Body of pancreas (tissue), 4 donors: ENCODE measurements around the gene ADAM11.

Source experiments
- POLR2A ChIP-seq, 3 donors: fragments of 450-650 bp; IDR thresholded peaks; one replicate each; pipeline ENCODE4 v1.6.1; 2016; ENCODE audit warnings: antibody characterized with exemption in 3 of 3, mild to moderate bottlenecking in 2 of 3
- TF ChIP-seq, protein P1 (sequence below), 7 experiments: fragments of 450-650 bp in 4 of 7; fragments of 200-600 bp in 3 of 7; sonication (generic) in 3 of 7; IDR thresholded peaks; one replicate each; pipeline ENCODE4 v1.5.1; 2016 to 2019; ENCODE audit warnings: antibody characterized with exemption in 7 of 7

DNA sequence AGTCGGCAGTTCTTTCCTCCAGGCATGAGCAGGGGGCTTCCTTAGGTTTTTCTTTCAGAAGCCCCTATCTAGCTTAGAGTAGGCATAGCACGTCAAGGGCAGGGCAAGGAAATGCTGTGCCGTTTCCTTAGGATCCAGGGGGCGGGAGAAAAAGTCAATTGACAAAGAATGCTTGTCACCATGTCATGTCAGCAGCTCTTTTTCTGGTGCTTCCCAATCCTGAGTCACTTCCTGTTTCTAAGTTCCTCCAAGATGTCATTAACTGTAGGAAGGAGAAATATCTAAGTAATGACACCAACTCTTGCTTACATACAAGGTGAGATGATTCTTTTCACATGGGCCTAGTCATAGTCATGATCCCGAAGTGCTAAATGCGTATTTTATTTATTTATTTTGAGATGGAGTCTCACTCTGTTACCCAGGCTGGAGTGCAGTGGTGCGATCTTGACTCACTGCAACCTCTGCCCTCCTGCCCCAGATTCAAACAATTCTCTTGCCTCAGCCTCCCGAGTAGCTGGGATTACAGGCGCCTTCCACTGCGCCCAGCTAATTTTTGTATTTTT is 36.1 kb downstream of the ADAM11 start:
- TF ChIP-seq, protein P1, sequence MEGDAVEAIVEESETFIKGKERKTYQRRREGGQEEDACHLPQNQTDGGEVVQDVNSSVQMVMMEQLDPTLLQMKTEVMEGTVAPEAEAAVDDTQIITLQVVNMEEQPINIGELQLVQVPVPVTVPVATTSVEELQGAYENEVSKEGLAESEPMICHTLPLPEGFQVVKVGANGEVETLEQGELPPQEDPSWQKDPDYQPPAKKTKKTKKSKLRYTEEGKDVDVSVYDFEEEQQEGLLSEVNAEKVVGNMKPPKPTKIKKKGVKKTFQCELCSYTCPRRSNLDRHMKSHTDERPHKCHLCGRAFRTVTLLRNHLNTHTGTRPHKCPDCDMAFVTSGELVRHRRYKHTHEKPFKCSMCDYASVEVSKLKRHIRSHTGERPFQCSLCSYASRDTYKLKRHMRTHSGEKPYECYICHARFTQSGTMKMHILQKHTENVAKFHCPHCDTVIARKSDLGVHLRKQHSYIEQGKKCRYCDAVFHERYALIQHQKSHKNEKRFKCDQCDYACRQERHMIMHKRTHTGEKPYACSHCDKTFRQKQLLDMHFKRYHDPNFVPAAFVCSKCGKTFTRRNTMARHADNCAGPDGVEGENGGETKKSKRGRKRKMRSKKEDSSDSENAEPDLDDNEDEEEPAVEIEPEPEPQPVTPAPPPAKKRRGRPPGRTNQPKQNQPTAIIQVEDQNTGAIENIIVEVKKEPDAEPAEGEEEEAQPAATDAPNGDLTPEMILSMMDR (IDR thresholded peaks at IDR 0.05), result no peak
- TF ChIP-seq POLR2A (IDR thresholded peaks at IDR 0.05), result no peak
